Kidney (tissue), 14 donors: ENCODE data around the gene MTG1. TPM values are rescaled to one million over a fixed set of nuclear protein-coding genes. Genes with fewer than 3 reads are reported as not detected.
"Not testable (repeated sequence)": the region's sequence is repeated elsewhere in the genome, so short reads cannot be mapped to it uniquely, and the experiment has no call there.

Experiments
- DNase-seq, 5 donors: peaks; one replicate each; pipeline ENCODE4 v3.0.0-alpha.2; 2013 to 2020
- FAIRE-seq: peaks from 2 replicates; lab custom pipeline; 2012; peaks lifted over from hg19 to GRCh38; lab: Jason Lieb, UNC
- H3K27ac ChIP-seq, 2 donors: one replicate each; pipeline ENCODE4 v1.7.0; 2013; ENCODE audit warnings: low read depth in 2 of 2, low read length in 2 of 2, inconsistent platforms in 1 of 2
- H3K27me3 ChIP-seq: one replicate; pipeline ENCODE4 v1.7.1; 2013; ENCODE audit warnings: low read length, inconsistent platforms; ENCODE audit not compliant: control insufficient read depth, insufficient read depth
- H3K36me3 ChIP-seq, 3 donors: one replicate each; pipeline versions ENCODE4 v1.7.0 to v1.7.1; 2013; ENCODE audit warnings: low read length in 3 of 3, control low read depth in 1 of 3, inconsistent platforms in 1 of 3; ENCODE audit not compliant: insufficient read depth in 3 of 3, control insufficient read depth in 2 of 3
- H3K4me1 ChIP-seq, 3 donors: one replicate each; pipeline versions ENCODE4 v1.7.0 to v1.7.1; 2013; ENCODE audit warnings: low read length in 3 of 3, inconsistent platforms in 1 of 3, low read depth in 1 of 3; ENCODE audit not compliant: control insufficient read depth in 2 of 3, insufficient read depth in 2 of 3
- H3K4me3 ChIP-seq, 3 donors: one replicate each; pipeline versions ENCODE4 v1.7.0 to v1.8.1; 2013; ENCODE audit warnings: low read length in 3 of 3, control low read depth in 1 of 3, inconsistent platforms in 1 of 3
- H3K9ac ChIP-seq, 3 donors: one replicate each; pipeline versions ENCODE4 v1.7.0 to v1.7.1; 2013; ENCODE audit warnings: low read length in 3 of 3, control low read depth in 1 of 3, inconsistent platforms in 1 of 3
- H3K9me3 ChIP-seq, 3 donors: one replicate each; pipeline versions ENCODE4 v1.7.0 to v1.7.1; 2013; ENCODE audit warnings: low read length in 3 of 3, control low read depth in 1 of 3, inconsistent platforms in 1 of 3; ENCODE audit not compliant: control insufficient read depth in 2 of 3, insufficient read depth in 1 of 3
- CTCF ChIP-seq: IDR thresholded peaks from 3 replicates; pipeline ENCODE4 v1.5.1; 2012; ENCODE audit warnings: mild to moderate bottlenecking, moderate library complexity, borderline replicate concordance; ENCODE audit not compliant: insufficient read depth; ENCODE audit errors: extremely low read depth
- intact Hi-C: fragments of 100-400 bp; cut with DNase I; formaldehyde crosslinking; loops from one replicate; pipeline ENCODE4 v1.11.1; 2022
- polyA plus RNA-seq: library from polyadenylated mRNA; stranded (reverse); fragments of 350-450 nt; fragmentation: Illumina TruSeq; extraction: RNeasy Lipid Tissue Mini Kit (QIAGEN cat#74804); gene quantifications from one replicate; pipeline ENCODE4 v1.2.3, GENCODE V29; 2014; ENCODE audit warnings: low read depth, low replicate concordance; ENCODE audit not compliant: insufficient read depth
- total RNA-seq: library from RNA; stranded (reverse); fragmentation: NEBNext Ultra II Directional; extraction: Animal tissue kit (Norgen Biotek cat#: 25700); gene quantifications from one replicate; pipeline ENCODE4 v1.2.1, GENCODE V29; 2021
- donor health status: control.
- donor health status: control.
- donor health status: control.
- donor health status: control.
- donor health status: control.
- donor health status: DM: yes; HTN: yes; CAD: no.
- donor health status: Normal renal cell carcinoma (clear cell type).

Gene MTG1
- total and polyA plus RNA-seq, 2 donors from 2014 or later, result 51.1 to 68.5 TPM

- no peak for DNase-seq
- intact Hi-C loops, result no loop called here
- peaks cover 4 to 12% (median 6%) of the 10 kb centered on the region in 3 donors for H3K9me3 ChIP-seq
- H3K27me3 ChIP-seq, result no peaks in the 10 kb centered on the region
- no peaks in the 10 kb centered on the region for H3K4me1 ChIP-seq
- H3K4me3 ChIP-seq, result no peak overlapping the region
- peaks cover 0 to 14% (median 12%) of the 10 kb centered on the region in 3 donors for H3K36me3 ChIP-seq
- no peak for FAIRE-seq
- H3K9ac ChIP-seq, result no peak overlapping the region
- H3K27ac ChIP-seq, result no peak overlapping the region
- no peak for TF ChIP-seq CTCF
Observed at GRCh38 chr10:133412381-133412711, 18.4 kb downstream of the MTG1 start.

- FAIRE-seq, H3K9ac ChIP-seq, intact Hi-C loops, H3K4me1 ChIP-seq, H3K27ac ChIP-seq, H3K27me3 ChIP-seq, H3K4me3 ChIP-seq: not testable (repeated sequence)
- peak in 1 of 5 donors; percentile 51 for DNase-seq
- Histone ChIP-seq H3K9me3 (peaks cover 3 to 12% (median 6%) of the 10 kb centered on the region in 3 donors), H3K36me3 (peaks cover 6 to 10% (median 7%) of the 10 kb centered on the region in 3 donors)
Observed at GRCh38 chr10:133414401-133414800, 20.4 kb downstream of the MTG1 start.

GRCh38 chr10:133415752-133416151 is 21.8 kb downstream of the MTG1 start:
- no peak for TF ChIP-seq CTCF
- H3K9me3 ChIP-seq, result peaks cover 0 to 12% (median 6%) of the 10 kb centered on the region in 3 donors
- no peak overlapping the region for H3K27ac ChIP-seq
- intact Hi-C loops, result no loop called here
- H3K4me1 ChIP-seq, result no peaks in the 10 kb centered on the region
- H3K27me3 ChIP-seq, result no peaks in the 10 kb centered on the region
- DNase-seq (peak in 1 of 5 donors; percentile 63), FAIRE-seq (no peak)
- no peak overlapping the region for H3K4me3 ChIP-seq
- H3K36me3 ChIP-seq, result peaks cover 6 to 14% (median 6%) of the 10 kb centered on the region in 3 donors
- H3K9ac ChIP-seq, result no peak overlapping the region

- Histone ChIP-seq H3K27ac (no peak overlapping the region), H3K9me3 (no peaks in the 10 kb centered on the region), H3K27me3 (no peaks in the 10 kb centered on the region), H3K4me3 (no peak overlapping the region), H3K4me1 (peaks cover 0 to 2% (median 0%) of the 10 kb centered on the region in 3 donors), H3K9ac (no peak overlapping the region), H3K36me3 (peaks cover 0 to 6% (median 5%) of the 10 kb centered on the region in 3 donors)
- no peak for FAIRE-seq
- intact Hi-C loops, result no loop called here
- TF ChIP-seq CTCF, result no peak
- no peak for DNase-seq
Observed at GRCh38 chr10:133418289-133418993, 24.5 kb downstream of the MTG1 start.
